ENCODE results near the gene SPRR5.

The SPRR5 gene

DNA sequence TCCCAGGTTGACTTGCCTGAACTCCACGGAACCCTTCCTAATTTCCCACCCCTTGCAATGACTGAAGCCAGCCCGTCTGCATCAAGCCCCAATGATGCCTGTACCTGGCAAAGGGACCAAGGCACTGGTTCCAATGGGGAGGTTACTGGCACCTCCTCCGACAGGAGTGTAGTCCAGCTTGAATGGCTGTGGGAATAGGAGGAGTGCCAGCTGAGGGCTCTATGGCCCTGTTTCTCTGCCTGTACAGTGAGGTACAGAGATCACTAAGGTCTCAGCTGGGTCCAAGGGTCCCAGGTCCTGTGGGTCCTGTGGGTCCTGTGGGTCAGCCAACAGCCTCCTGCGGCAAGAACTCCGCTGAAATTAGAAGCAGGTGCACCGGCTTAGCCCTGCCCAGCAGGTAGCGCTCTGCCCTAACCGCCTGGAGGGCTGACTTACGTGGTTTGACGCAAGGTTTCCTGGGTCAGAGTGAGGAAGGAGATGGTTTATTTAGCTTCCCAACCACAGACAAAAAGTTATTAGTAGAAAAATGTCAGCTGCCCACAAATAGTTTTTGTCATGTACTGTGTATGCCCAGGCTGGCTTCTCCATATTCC, 13.5 kb downstream of the SPRR5 start:
- H3K4me3 ChIP-seq (ENCODE audit: insufficient read length, low read depth), result no peak overlapping the region
- no peak overlapping the region for H3K9ac ChIP-seq (ENCODE audit: insufficient read length, low read depth)
- H3K36me3 ChIP-seq (ENCODE audit: insufficient read depth, insufficient read length, low read length), result no peaks in the 10 kb centered on the region
- H3K27me3 ChIP-seq (ENCODE audit: insufficient read depth, insufficient read length), result no peaks in the 10 kb centered on the region
- no peaks in the 10 kb centered on the region for H3K9me3 ChIP-seq (ENCODE audit: insufficient read depth, low read length)
- no peaks in the 10 kb centered on the region for H3K4me1 ChIP-seq (ENCODE audit: insufficient read depth, insufficient read length)
- TF ChIP-seq YY1 (IDR thresholded peaks at IDR 0.05; ENCODE audit: insufficient read depth, insufficient read length), result no peak
- no peak for TF ChIP-seq SUZ12 (IDR thresholded peaks at IDR 0.05; ENCODE audit: extremely low read depth, insufficient read depth, insufficient read length)
- no peak for TF ChIP-seq ZNF274 (IDR thresholded peaks at IDR 0.05; ENCODE audit: low read depth, low read length)
- DNase-seq (ENCODE audit: low read depth, low spot score), result peak; percentile 11

DNA sequence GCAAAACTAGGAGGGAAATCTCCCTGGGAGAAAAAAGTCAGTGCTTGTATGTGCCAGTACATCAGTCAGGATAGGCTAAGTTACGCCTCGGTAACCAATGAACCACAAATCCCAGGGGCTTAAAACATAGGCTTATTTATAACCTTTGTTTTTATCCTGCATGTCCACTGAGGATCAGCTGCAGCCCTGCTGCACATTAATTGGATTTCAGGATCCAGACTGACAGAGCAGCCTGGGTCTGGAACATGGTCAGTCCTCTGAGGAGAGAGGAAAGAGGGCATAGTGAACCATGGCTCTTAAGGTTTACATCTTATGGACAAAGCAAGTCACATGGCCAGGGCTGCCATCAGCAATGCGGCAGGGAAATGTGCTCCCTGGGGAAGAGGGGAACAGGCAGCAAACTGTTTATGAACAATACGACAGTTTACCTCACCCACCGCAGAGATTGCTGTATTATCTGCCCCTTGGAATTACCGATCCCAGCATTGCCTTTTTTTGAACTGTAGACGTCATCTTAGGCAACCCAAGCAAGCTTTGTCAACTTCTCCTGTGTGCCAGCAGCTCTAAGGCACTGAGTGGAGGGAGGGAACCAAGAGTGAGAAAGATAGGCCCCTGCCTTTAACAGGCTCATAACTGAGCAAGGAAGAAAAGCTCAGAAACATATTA, 14.4 kb downstream of the SPRR5 start:
- Histone ChIP-seq H3K9me3 (ENCODE audit: insufficient read depth, low read length) (no peaks in the 10 kb centered on the region), H3K4me3 (ENCODE audit: insufficient read length, low read depth) (no peak overlapping the region), H3K27me3 (ENCODE audit: insufficient read depth, insufficient read length) (no peaks in the 10 kb centered on the region), H3K9ac (ENCODE audit: insufficient read length, low read depth) (no peak overlapping the region), H3K4me1 (ENCODE audit: insufficient read depth, insufficient read length) (no peaks in the 10 kb centered on the region), H3K36me3 (ENCODE audit: insufficient read depth, insufficient read length, low read length) (no peaks in the 10 kb centered on the region)
- no peak for DNase-seq (ENCODE audit: low read depth, low spot score)
- TF ChIP-seq ZNF274 (IDR thresholded peaks at IDR 0.05; ENCODE audit: low read depth, low read length), result no peak
- no peak for TF ChIP-seq YY1 (IDR thresholded peaks at IDR 0.05; ENCODE audit: insufficient read depth, insufficient read length)
- no peak for TF ChIP-seq SUZ12 (IDR thresholded peaks at IDR 0.05; ENCODE audit: extremely low read depth, insufficient read depth, insufficient read length)

DNA sequence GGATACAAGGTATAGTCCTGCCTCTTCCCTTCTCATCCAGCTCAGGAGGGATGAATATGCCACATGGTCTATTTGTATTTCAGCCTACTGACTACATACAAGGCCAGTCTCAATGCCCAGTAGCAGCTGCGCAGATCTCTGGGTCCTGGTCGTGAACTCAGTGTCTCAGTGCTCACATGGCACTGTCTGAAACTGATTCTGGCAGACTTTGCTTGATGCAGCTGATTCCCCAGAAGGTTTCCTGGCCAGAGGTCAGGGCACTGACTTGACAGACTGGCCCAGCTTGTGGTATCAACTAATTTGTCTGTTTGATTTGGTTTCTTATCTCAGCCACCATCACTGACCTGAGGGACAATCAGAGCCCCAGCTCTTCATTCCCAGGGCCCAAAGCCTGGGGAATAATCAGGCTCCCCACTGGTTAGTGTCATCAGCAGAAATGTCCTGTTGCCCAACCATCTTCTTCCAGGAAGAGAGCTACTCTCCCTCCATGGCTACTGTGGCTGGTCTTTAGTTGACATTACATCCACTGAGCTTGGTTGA, 15.9 kb downstream of the SPRR5 start:
- Histone ChIP-seq H3K36me3 (ENCODE audit: insufficient read depth, insufficient read length, low read length) (no peaks in the 10 kb centered on the region), H3K27me3 (ENCODE audit: insufficient read depth, insufficient read length) (no peaks in the 10 kb centered on the region), H3K4me3 (ENCODE audit: insufficient read length, low read depth) (no peak overlapping the region), H3K4me1 (ENCODE audit: insufficient read depth, insufficient read length) (no peaks in the 10 kb centered on the region), H3K9me3 (ENCODE audit: insufficient read depth, low read length) (no peaks in the 10 kb centered on the region), H3K9ac (ENCODE audit: insufficient read length, low read depth) (no peak overlapping the region)
- DNase-seq (ENCODE audit: low read depth, low spot score), result no peak
- TF ChIP-seq SUZ12 (IDR thresholded peaks at IDR 0.05; ENCODE audit: extremely low read depth, insufficient read depth, insufficient read length), result no peak
- TF ChIP-seq ZNF274 (IDR thresholded peaks at IDR 0.05; ENCODE audit: low read depth, low read length), result no peak
- TF ChIP-seq YY1 (IDR thresholded peaks at IDR 0.05; ENCODE audit: insufficient read depth, insufficient read length), result no peak

DNA sequence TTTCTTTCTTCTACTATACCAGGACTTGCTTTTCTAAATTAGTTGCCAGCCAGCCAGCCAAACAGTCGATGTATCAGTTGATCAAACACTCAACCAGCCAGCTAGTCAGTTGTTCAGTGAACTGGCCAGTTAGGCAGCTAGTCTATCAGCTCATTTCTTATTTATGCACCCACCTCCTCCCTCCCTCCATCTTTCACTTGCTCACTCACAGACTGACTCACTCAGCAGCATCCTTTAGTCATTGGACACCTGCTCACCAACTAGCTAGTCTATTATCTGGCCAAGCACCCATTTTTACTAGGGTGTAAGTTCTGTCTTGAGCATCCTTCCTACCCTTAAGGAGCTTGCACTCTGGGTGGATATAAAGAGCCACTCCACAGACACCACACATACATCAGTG, 17.5 kb downstream of the SPRR5 start:
- Histone ChIP-seq H3K36me3 (ENCODE audit: insufficient read depth, insufficient read length, low read length) (no peaks in the 10 kb centered on the region), H3K4me1 (ENCODE audit: insufficient read depth, insufficient read length) (no peaks in the 10 kb centered on the region), H3K27me3 (ENCODE audit: insufficient read depth, insufficient read length) (no peaks in the 10 kb centered on the region), H3K9ac (ENCODE audit: insufficient read length, low read depth) (no peak overlapping the region), H3K9me3 (ENCODE audit: insufficient read depth, low read length) (no peaks in the 10 kb centered on the region), H3K4me3 (ENCODE audit: insufficient read length, low read depth) (no peak overlapping the region)
- TF ChIP-seq SUZ12 (IDR thresholded peaks at IDR 0.05; ENCODE audit: extremely low read depth, insufficient read depth, insufficient read length) (no peak), YY1 (IDR thresholded peaks at IDR 0.05; ENCODE audit: insufficient read depth, insufficient read length) (no peak), ZNF274 (IDR thresholded peaks at IDR 0.05; ENCODE audit: low read depth, low read length) (no peak)
- no peak for DNase-seq (ENCODE audit: low read depth, low spot score)

DNA sequence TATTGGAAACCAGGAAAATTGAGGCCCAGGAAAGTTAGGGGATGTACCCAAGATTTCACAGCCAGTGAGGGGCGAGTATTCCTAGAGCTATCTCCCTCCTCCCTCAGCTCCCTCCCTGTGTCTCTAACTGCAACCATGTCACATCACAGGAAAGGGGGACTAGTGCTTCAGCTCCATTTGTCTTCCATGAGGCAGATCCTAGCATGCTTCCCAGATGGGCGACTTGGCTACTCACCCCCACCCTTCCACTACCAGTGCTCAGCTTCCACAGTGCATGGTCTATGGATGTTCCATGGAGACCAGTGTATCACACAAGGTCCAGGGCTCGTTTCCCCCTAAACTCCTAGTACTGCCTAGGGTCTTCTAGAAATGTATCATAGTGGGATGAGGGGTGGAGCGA, 18.8 kb downstream of the SPRR5 start:
- TF ChIP-seq YY1 (IDR thresholded peaks at IDR 0.05; ENCODE audit: insufficient read depth, insufficient read length), result no peak
- no peak for TF ChIP-seq SUZ12 (IDR thresholded peaks at IDR 0.05; ENCODE audit: extremely low read depth, insufficient read depth, insufficient read length)
- no peak for TF ChIP-seq ZNF274 (IDR thresholded peaks at IDR 0.05; ENCODE audit: low read depth, low read length)
- H3K9me3 ChIP-seq (ENCODE audit: insufficient read depth, low read length), result no peaks in the 10 kb centered on the region
- H3K27me3 ChIP-seq (ENCODE audit: insufficient read depth, insufficient read length), result no peaks in the 10 kb centered on the region
- H3K9ac ChIP-seq (ENCODE audit: insufficient read length, low read depth), result no peak overlapping the region
- H3K4me1 ChIP-seq (ENCODE audit: insufficient read depth, insufficient read length), result no peaks in the 10 kb centered on the region
- no peak overlapping the region for H3K4me3 ChIP-seq (ENCODE audit: insufficient read length, low read depth)
- no peaks in the 10 kb centered on the region for H3K36me3 ChIP-seq (ENCODE audit: insufficient read depth, insufficient read length, low read length)
- no peak for DNase-seq (ENCODE audit: low read depth, low spot score)

DNA sequence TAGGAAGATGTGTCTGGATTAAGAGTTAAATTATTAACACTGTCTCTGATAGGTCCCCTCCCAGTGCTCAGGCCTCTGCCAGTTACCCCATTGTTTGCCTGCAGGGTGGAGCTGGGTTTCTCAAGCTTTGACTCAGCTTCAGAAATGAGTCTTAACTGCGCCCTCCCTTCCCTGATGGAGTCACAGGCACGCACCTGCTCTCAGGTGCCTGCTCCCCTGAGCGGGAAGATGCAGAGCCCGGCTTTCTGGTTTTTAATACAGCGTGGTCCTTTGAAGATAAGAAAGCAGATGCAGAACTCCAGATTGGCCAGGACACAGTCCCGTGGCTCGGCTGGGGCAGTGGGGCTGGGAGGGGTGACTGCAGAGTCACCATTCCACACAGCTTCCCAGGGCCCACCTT, 20.2 kb downstream of the SPRR5 start:
- Histone ChIP-seq H3K9me3 (ENCODE audit: insufficient read depth, low read length) (no peaks in the 10 kb centered on the region), H3K36me3 (ENCODE audit: insufficient read depth, insufficient read length, low read length) (no peaks in the 10 kb centered on the region), H3K27me3 (ENCODE audit: insufficient read depth, insufficient read length) (no peaks in the 10 kb centered on the region), H3K9ac (ENCODE audit: insufficient read length, low read depth) (no peak overlapping the region), H3K4me1 (ENCODE audit: insufficient read depth, insufficient read length) (no peaks in the 10 kb centered on the region), H3K4me3 (ENCODE audit: insufficient read length, low read depth) (no peak overlapping the region)
- DNase-seq (ENCODE audit: low read depth, low spot score), result no peak
- no peak for TF ChIP-seq ZNF274 (IDR thresholded peaks at IDR 0.05; ENCODE audit: low read depth, low read length)

DNA sequence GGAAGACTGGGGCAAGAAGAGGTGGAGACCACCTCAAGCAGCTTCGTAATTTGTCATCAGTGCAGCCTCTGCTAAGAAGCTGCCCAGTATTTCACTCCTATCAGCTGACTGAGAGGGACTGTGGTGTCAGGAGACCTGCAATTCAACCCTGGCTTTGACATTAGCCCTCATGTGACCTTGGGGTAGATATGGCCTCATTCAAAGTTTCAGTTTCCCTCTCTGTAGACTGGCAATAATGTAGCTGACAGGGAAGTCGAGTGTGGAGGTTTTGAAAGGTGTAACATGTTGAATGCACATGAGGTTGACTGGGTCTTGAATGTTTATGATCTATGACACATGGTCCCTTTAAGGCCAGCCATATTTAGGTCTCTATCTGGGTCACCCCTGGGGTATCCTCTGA, 21.2 kb downstream of the SPRR5 start:
- no peak for DNase-seq (ENCODE audit: low read depth, low spot score)
- no peak overlapping the region for H3K4me3 ChIP-seq (ENCODE audit: insufficient read length, low read depth)
- TF ChIP-seq SUZ12 (IDR thresholded peaks at IDR 0.05; ENCODE audit: extremely low read depth, insufficient read depth, insufficient read length) (no peak), ZNF274 (IDR thresholded peaks at IDR 0.05; ENCODE audit: low read depth, low read length) (no peak), YY1 (IDR thresholded peaks at IDR 0.05; ENCODE audit: insufficient read depth, insufficient read length) (no peak)
- no peaks in the 10 kb centered on the region for H3K36me3 ChIP-seq (ENCODE audit: insufficient read depth, insufficient read length, low read length)
- H3K27me3 ChIP-seq (ENCODE audit: insufficient read depth, insufficient read length), result no peaks in the 10 kb centered on the region
- no peak overlapping the region for H3K9ac ChIP-seq (ENCODE audit: insufficient read length, low read depth)
- H3K4me1 ChIP-seq (ENCODE audit: insufficient read depth, insufficient read length), result no peaks in the 10 kb centered on the region
- H3K9me3 ChIP-seq (ENCODE audit: insufficient read depth, low read length), result no peaks in the 10 kb centered on the region
